Suppressor macrophage treated with lipopolysaccharide for 1 hour (primary cell): ENCODE data around the gene METRNL.

Experiments used
- DNase-seq, 3 donors: peaks; one replicate each; pipeline ENCODE4 v3.0.0-alpha.2; 2020 to 2022

The METRNL gene

DNA sequence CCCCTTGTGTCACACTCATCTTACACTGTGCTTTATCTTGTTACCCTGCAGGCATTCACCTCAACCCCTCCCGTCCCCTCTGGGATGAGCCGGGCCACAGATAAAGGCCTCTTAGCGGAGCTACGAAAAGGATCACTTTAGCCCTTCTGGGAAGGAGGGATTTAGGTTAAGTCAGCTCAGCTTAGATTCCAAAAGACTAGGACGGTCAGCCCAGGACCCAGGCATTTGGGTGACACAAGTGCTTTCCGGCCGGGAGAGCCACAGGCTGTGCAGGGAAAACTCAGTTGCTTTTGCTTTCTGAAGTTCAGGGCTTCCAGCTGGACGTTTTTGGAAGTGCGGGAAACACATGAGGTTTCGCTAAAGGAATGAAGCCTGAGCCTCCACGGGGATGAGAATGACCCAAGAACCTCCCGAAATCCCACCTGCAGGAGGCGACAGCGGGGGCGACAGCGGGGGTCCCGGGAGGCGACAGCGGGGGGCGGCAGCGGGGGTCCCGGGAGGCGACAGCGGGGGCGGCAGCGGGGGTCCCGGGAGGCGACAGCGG, 11.6 kb upstream of the METRNL start:
- DNase-seq: no peak

- DNase-seq: no peak
Measured at GRCh38 chr17:83068641-83069570, 10.5 kb upstream of the METRNL start.

DNA sequence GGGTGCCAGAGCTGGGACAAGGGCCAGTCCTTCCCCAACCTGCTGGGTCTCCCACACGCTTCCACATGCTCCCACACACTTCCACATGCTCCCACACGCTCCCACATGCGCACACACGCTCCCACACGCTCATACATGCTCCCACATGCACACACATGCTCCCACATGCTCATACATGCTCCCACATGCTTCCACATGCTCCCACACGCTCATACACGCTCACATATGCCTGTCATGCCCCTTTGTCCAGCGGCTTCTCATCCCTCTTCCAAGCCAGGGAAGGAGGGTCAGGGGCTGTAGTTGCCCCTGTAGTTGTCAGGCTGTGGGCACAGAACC, 9.9 kb upstream of the METRNL start:
- DNase-seq: no peak

- DNase-seq: no peak
Measured at GRCh38 chr17:83069931-83070742, 9.3 kb upstream of the METRNL start.

- no peak for DNase-seq
Measured at GRCh38 chr17:83070800-83071341, 8.5 kb upstream of the METRNL start.

- DNase-seq: no peak
Measured at GRCh38 chr17:83071365-83071764, 8.0 kb upstream of the METRNL start.

DNA sequence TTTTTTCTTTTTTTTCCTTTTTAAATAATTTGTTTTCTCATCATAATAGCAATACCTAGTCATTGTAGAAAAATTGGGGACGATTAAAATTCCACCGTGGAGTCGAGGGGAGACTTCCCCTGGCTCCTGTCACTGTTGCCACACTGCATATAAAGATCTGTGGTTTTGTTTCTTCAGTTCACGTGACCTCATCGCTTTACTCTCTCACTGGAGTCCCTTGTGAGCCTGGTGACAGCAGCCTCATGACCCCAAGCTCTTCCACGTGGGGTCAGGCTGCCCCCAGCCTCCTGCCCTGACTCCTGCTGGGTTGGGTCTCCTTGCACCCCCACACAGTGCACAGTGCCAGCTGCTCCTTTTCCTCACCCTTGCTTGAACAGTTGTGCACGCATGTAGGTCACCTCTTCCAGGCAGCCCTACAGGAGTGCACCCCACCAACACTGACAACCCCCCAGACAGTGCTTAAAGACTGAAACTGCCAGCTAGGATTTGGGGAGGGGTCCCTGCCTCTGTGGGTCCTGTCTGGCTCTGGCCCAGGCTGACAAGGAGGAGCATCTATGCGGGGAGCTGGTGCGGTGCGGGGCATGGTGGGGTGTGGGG, 7.3 kb upstream of the METRNL start:
- peak; percentile 72 to 79 (median 75) for DNase-seq

DNA sequence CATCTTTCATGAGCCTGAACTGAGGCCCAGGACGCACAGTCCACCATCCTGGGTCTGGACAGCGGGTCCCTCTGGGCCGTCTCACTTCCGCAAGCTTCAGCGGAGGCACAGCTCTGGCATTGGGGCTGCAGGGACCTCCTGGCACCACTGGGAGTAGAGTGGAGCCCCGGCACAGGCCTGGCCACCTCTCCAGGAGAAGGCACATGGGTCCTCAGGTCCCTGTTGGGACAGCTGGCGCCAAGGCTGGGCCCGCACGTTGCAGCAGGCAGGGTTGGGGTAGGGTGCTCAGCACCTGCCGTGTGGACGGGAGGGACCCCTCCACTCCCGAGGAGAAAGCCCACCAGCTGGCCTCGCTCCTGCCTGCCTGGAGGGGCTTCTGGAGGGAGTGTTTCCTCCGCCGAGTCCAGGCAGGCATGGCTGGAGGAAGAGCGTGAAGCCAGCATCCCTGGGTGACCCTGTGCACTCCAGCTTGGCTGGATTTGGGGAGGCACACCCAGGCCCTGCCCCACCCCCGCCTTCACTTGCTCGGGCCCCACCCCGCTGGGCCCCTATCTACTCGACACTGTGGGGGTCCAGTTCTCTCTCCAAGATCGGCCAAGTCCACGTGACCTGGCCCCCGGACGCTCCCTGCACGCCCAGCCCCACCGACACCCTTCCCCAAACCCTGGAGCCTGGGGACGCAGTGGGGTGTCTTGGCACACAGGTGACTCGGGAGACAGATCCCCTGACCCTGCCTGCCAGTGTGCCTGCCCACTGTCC, 6.6 kb upstream of the METRNL start:
- no peak for DNase-seq

GRCh38 chr17:83073389-83074063, 5.9 kb upstream of the METRNL start:
- DNase-seq: peak; percentile 72 to 88 (median 77)

DNA sequence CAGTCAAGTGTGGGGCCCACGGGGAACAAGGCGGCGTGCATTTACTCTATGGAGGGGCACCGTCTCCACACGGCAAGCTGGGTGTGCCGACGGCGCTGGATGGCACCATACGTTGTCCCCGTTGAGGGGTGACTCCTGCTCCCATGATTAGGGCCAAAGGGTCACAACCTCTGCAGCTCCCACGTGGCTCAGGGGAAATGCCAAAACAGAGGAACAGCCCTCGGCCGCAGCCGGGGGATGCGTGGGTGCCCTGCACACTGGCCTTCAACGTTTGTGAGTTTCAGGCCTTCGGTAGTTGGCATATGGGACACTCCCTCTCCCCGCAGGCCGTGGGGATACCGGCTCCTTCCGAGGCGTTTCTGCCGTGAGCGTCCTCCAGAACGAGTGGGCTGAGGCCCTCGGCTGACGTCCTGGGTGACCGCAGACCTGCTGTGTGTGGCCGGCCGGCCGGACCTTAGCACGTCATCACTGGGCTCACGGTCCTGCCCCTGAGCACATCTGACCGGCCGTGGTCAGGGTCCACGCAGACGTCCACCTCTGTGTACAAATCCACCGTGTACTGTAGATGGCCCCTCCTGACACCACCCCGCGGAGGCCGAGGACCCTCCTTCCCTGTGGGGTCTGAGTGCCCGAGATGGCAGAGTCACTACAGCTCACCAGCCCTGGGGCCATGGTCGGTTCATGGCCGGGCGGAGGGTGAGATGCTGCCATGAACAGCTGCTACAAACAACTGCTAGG, 4.8 kb upstream of the METRNL start:
- DNase-seq: no peak

DNA sequence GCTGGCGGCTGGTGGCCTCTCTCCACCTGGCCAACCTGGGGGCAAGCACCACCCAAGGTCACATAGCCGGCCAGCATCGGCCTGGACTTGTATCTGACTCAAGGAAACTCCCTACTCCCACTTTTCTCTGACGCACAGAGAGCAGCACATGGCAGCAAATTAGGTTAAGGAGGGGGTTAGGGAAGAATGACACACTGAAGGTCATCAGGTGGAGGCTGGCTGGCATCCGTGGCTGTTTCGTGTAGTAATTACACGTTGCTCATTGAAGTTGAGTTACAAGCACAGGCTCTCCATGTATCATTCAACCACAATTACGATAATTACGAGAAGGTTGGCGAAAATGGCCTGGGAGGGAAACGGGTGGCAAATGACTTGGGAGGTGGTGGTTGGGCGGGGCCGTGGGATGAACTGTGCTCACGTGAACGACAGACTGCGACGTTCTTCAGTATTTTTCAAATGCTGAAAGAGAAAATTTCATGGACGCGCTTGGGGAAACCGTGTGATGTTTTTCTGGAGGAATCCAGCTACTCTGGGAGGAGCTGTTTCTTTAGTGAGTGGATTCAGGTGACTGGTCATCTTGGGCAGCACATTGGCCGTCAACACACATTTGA, 4.0 kb upstream of the METRNL start:
- no peak for DNase-seq

DNA sequence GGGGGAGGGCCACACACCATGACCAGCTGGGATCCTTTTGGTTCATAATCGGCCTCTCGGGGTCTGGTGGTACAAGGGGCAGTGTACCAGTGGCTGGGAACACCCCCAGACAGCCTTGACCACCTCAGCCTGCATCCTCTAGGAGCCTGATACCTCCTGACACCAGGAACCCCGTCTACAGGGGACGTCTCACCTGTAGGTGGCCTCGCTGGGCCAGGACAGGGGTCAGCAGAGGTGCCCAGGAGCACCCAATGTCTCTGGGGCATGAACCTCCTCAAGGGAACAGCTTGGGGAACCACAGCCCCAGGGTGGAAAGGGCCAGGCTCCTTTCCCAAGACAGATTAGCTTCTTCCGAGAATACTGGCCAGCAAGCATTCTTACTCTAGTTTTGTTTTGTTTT, 2.5 kb upstream of the METRNL start:
- no peak for DNase-seq

DNA sequence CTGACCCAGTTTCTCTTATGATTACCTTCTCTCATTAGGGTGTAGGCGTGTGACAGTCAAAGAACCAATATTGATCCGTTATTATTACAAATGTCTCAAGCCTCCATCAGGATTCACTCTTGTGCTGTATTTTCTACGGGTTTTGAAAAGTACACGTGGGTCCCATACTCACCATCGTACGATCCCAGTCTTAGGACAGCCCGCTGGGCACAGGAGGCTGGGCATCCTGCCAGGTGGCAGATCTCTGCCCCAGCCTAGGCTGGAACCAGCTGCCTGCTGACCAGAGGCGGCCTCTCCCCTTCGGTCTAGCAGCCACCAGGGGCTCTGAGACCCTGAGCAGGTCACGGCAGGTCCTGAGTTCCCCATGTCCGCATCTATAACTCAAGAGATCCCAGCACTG, 2.0 kb upstream of the METRNL start:
- no peak for DNase-seq

DNA sequence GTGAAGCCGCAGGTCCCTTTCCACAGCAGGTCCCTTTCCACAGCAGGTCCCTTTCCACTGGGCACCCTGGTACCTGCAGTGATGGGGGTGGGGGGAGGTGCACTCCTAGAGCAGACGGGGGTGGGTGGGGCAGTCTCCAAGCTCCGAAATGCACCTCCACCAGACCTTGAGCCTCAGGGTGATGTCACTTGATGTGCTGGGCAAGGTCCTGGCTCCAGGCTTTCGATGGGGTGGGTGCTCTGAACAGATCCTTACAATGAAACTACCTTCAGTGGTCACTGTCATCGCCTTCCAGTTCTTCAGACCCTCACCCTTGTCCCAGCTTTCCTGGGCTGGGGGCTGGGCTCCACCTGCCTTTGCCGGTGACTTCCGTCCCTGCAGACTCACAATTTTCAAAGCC, 1.5 kb upstream of the METRNL start:
- DNase-seq: no peak

- peak; percentile 45 to 75 (median 48) for DNase-seq
Measured at GRCh38 chr17:83078378-83079351, 744 bp upstream of the METRNL start.

GRCh38 chr17:83079766-83080578, 563 bp downstream of the METRNL start:
- DNase-seq: peak in 2 of 3 donors; percentile 42 to 67

GRCh38 chr17:83080579-83080857, 1.1 kb downstream of the METRNL start:
- DNase-seq: peak in 2 of 3 donors; percentile 80 to 90
